Lower leg skin (tissue), 3 donors: ENCODE results near the gene MICU1.

Experiments
- CTCF ChIP-seq, 3 donors: fragments of 450-650 bp; IDR thresholded peaks; one replicate each; pipeline ENCODE4 v1.5.1; 2016; ENCODE audit warnings: antibody characterized with exemption in 3 of 3, mild to moderate bottlenecking in 3 of 3, moderate library complexity in 2 of 3
- POLR2A ChIP-seq, 2 donors: fragments of 450-650 bp; IDR thresholded peaks; one replicate each; pipeline ENCODE4 v1.6.1; 2016 to 2017; ENCODE audit warnings: antibody characterized with exemption in 2 of 2, mild to moderate bottlenecking in 1 of 2, moderate library complexity in 1 of 2

DNA sequence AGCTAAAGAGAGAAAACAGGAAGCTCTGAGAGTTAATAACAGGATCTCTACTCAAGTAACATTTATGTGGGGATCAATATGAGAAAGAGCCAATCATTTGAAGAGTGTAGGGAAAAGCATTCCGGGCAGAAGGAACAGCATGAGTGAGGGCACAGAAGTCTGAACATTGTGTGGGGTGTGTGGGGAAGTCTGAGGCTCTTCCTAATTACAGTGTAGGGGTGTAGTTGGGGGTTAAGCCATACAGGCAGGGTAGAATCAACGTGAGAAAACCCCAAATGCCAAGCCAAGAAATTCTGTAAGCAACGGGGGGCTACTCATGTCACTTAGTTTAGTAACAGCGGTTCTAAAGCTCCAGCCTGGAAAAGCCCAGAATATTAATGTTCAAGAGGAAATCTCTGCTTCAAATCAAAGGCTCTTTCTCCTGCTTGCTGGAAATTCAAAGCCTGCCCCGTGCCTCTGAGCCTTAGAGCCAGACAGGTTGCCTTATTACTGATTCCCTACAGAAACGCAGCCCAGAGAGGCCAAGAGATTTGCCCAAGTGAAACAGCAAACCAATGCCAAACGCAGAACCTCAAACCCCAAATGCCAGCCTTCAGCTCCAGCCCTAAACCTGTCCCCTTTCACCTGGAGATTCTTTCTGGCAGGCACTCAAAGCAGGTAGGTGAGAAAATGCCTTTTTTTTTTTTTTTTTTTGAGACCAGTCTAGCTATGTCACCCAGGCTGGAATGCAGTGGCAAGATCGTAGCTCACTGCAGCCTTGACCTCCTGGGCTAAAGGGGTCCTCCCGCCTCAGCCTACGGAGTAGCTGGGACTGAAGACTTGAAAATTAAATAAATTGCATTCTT, 307.2 kb downstream of the MICU1 start:
- no peak for TF ChIP-seq POLR2A (IDR thresholded peaks at IDR 0.05)
- no peak for TF ChIP-seq CTCF (IDR thresholded peaks at IDR 0.05)
